Measurements from ENCODE around the gene SELPLG. TPM values are rescaled to one million over a fixed set of nuclear protein-coding genes. Genes with fewer than 3 reads are reported as not detected.
"Not testable (repeated sequence)": the region's sequence is repeated elsewhere in the genome, so short reads cannot be mapped to it uniquely, and the experiment has no call there.

The SELPLG gene
- total RNA-seq, 1 experiment from 2014 or later, result 2.4 TPM

DNA sequence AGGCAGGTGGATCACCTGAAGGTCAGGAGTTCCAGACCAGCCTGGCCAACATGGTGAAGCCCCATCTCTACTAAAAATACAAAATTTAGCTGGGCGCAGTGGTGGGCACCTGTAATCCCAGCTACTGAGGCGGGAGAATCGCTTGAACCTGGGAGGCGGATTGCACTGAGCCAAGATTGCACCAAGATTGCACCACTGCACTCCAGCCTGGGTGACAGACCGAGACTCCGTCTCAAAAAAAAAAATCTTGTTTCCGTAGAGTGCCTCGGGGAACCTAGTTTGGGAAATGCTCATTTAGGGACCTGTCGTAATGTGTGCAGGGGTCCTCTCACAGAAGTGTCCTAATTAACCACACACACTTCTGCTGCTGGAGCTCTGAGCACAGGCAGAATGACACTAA lies 43.2 kb downstream of the SELPLG start:
- not testable (repeated sequence) for DNase-seq (ENCODE audit: low spot score)

DNA sequence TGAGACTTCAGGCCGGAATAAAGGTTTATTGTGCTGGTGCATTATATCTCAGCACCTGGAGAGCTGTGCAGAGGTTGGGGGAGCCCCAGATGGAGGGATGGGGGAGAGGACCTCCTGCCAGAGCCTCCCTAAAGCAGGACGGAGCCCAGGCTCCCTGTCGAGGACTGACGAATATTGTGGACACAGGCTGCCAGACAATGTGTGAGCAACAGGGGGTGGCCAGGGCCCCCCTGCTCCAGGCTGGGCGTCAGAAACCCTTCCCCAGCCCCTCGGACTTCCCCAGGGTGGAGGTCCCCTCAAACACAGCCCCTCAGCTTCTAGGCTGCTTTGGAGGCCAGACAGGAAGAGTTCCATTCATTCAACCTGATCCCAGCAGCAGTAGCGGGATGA lies 43.9 kb downstream of the SELPLG start:
- no peak for DNase-seq (ENCODE audit: low spot score)

GRCh38 chr12:108589028-108589839 lies 44.5 kb downstream of the SELPLG start:
- DNase-seq (ENCODE audit: low spot score), result no peak

GRCh38 chr12:108587826-108588225 lies 45.9 kb downstream of the SELPLG start:
- no peak for DNase-seq (ENCODE audit: low spot score)

DNA sequence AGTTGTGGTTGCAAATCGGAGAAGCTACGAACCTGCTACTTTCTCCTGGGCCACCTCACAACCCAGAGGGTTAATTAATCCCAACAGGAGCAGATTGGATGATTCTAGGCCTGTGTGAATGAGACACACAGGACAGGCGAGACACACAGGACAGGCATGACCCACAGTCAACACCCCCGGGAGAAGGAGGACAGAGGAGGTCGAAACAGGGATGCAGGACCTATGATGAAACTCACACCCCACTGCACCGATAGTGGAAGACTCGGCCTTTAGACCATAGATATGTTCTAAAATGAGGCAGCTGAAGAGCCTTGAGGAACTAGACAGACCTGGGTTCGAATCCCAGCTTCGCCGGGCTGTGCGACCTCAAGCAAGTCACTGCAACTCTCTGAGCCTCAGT lies 47.4 kb downstream of the SELPLG start:
- no peak for DNase-seq (ENCODE audit: low spot score)

- DNase-seq (ENCODE audit: low spot score), result no peak
These were observed 47.8 kb downstream of the SELPLG start for GRCh38 chr12:108585864-108586263.

- no peak for DNase-seq (ENCODE audit: low spot score)
These were observed 49.1 kb downstream of the SELPLG start for GRCh38 chr12:108584456-108585065.

DNA sequence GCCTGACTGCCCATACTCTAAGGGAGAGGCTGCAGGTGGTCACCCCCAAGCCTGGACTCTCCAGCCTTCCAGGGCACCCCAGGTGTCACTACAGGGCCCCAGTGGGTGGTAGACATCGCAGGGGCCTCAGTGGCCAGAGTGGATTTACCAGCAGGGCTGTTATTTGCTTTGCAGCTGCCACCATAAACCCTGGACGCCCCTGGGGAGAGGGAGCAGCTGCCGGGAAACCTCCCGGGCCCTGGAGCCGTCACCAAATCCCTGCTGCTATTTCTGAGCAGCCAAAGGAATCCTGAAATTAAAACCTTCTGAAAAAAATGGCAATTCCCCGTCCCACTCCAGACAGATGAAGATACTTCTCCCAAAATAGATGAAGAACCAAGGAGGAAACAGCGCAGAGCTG lies 49.7 kb downstream of the SELPLG start:
- DNase-seq (ENCODE audit: low spot score), result no peak

GRCh38 chr12:108582978-108583770 lies 50.5 kb downstream of the SELPLG start:
- no peak for DNase-seq (ENCODE audit: low spot score)

GRCh38 chr12:108582509-108582908 lies 51.2 kb downstream of the SELPLG start:
- DNase-seq (ENCODE audit: low spot score), result no peak

GRCh38 chr12:108581311-108582227 lies 52.1 kb downstream of the SELPLG start:
- DNase-seq (ENCODE audit: low spot score), result no peak

- DNase-seq (ENCODE audit: low spot score), result no peak
These were observed 53.2 kb downstream of the SELPLG start for GRCh38 chr12:108580531-108580930.

- DNase-seq (ENCODE audit: low spot score), result no peak
These were observed 54.9 kb downstream of the SELPLG start for GRCh38 chr12:108578813-108579212.

DNA sequence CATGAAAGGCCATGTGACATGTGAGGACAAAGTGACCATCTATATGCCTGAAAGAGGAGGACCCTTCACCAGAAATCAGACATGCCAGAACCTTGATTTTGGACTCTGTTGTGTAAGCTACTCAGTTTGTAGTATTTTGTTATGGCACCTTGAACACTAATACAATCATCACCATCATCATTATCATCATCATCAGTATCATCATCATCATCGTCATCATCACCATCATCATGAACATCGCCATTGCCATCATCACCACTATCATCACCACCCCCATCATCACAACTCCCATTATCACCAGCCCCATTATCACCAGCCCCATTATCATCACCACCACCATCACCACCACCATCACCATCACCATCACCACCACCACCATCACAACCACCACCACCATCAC lies 55.4 kb downstream of the SELPLG start:
- no peak for DNase-seq (ENCODE audit: low spot score)

DNA sequence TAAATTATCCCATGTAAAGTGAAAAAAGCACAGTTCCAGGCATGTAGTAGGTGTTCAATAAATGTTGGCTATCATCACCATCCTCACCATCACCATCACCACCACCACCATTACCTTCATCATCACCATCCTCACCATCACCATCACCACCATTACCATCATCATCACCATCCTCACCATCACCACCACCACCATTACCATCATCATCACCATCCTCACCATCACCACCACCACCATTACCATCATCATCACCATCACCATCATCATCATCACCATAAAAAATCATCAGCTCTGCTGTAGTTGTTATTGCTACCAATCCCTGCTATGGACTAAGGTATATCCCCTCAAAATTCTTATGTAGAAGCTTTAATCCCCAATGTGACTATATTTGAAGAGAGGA lies 56.2 kb downstream of the SELPLG start:
- no peak for DNase-seq (ENCODE audit: low spot score)

- DNase-seq (ENCODE audit: low spot score), result no peak
These were observed 56.9 kb downstream of the SELPLG start for GRCh38 chr12:108576660-108577234.

DNA sequence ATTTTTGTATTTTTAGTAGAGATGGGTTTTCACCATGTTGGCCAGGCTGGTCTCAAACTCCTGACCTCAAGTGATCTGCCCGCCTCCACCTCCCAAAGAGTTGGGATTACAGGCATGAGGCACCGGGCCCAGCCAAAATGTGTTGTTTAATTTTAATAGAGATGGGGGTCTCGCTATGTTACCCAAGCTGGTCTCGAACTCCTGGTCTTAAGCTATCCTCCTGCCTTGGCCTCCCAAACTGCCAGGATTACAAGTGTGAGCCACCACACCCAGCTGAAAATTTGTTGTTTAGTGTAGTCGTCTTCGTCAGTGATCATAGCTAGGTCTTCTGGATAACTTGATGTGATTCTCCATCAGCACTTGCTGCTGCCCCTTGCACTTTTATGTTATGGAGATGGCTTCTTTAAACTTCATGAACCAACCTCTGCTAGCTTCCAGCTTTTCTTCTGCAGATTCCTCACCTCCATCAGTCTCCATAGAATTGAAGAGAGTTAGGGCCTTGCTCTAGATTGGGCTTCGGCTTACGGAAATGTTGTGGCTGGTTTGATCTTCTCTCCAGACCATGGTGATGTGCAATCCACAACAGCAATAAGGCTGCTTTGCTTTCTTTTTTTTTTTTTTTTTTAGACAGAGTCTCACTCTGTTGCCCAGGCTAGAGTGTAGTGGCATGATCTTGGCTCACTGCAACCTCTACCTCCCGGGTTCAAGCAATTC lies 58.3 kb downstream of the SELPLG start:
- DNase-seq (ENCODE audit: low spot score), result no peak

DNA sequence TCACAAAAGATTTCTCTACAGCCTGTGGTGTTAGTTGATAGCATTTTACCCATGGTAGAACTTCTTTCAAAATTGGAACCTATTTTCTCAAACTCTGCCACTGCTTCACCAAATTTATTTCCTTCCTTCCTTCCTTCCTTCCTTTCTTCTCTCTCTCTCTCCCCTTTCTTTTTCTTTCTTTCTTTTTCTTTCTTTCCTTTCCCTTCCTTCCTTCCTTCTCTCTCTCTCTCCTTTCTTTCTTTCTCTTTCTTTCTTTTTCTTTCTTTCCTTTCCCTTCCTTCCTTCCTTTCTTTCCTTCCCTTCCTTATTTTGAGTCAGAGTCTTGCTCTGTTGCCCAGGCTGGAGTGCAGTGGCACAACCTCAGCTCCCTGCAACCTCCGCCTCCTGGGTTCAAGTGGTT lies 59.4 kb downstream of the SELPLG start:
- DNase-seq (ENCODE audit: low spot score), result not testable (repeated sequence)

DNA sequence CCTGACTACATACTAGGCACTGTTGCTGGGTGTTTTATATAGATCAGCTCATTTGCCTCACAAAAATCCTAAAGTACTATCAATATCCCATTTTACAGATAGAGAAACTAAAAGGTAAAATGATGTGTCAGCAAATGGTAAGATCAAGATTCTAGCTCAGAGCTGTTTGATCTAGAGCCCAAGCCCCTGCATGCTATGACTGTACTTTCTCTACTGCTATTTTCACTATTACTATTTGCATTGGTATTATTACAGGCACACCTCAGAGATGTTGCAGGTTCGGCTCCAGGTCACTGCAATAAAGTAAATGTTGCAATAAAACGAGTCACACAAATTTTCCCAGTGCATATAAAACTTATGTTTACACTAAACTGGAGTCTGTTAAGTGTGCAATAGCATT lies 60.4 kb downstream of the SELPLG start:
- DNase-seq (ENCODE audit: low spot score), result no peak

- DNase-seq (ENCODE audit: low spot score), result peak; percentile 47
These were observed 61.4 kb downstream of the SELPLG start for GRCh38 chr12:108572166-108572790.
